CD4-positive, alpha-beta T cell treated with Interleukin-12 subunit alpha and Interleukin-12 subunit beta, for 1 hour (primary cell): ENCODE results near the gene UBE2N.
"Not testable (repeated sequence)": the region's sequence is repeated elsewhere in the genome, so short reads cannot be mapped to it uniquely, and the experiment has no call there.

Source experiments
- DNase-seq: peaks from one replicate; pipeline ENCODE4 v3.0.0-alpha.2; 2020

Gene UBE2N

DNA sequence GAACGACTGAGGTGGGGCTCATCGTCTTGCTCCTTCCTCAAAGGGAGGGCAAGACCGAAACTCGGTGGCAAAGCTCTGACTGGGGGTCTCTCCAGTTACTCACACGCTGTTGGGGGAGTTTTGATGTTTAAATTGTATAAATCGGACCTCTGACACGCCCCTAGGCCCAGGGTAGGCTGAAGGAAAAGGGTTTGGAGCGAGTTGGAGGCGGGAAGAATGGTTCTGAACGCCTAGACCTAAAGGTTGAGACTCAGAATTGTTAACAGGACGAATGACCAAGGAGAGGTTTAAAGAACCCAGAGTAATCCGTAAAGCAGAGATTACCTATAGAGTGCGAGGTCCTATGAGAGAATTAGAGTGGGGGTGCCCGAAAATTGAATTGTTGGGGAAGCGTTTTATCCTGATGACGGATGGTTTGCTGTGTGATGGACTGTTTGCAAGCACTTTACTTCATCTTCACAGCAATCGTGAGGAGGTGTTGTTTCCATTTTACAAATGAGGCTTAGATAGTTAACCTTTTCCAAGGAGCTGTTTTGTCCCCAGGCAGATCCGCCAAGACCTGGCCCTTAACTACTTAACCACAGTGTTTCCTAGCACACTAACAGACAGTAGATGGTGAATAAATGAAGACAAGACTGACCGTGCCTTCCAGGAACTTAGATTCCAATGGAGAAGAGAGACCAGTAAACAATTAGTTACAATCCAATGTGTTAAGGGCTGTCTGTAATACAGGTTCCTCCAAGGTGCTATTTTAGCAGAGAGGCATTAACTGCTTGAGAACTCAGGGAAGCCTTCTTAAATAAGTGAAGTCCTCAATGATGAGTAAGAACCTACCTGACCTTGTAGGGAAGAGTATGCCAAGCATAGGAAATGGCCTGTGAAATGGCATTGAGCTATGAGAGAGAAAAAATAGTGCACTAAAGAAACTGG, 929 bp upstream of the UBE2N start:
- DNase-seq = no peak

- peak; percentile 59 for DNase-seq
Measured at GRCh38 chr12:93441081-93441616, 598 bp downstream of the UBE2N start.

DNA sequence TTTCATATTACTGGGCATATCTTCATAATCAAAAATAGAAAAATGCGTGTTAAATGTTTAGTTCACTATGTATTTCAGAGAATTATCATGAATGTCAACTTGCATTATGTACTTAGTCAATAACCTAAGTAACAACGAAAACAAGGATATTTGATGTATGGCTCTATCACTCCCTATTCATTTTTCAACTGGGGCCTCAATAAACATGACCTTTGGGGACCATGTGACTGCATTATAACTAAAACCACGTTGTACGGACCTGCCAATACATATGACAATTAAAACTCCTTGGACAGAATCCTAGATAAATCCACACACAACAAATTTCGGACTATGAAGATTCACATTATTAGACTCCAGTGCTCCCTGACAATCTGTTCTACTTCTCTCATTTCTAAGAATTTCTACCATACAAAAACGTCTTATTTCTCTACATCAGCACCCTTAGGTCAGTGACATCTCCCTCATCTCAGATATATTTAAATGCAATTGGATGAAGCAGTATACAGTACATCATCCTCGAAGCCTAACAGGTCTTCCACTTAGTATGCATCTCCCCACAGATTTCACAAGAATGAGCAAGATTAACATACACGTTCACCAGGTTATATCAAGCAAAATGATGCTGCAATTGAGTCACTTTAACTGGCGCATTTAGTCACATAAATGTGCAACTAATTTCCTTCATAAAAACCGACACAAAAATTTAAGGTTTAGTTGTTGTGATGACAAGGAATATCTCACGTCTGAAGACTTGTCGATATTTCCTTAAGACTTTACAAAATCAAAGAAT, 1.5 kb downstream of the UBE2N start:
- DNase-seq = no peak

DNA sequence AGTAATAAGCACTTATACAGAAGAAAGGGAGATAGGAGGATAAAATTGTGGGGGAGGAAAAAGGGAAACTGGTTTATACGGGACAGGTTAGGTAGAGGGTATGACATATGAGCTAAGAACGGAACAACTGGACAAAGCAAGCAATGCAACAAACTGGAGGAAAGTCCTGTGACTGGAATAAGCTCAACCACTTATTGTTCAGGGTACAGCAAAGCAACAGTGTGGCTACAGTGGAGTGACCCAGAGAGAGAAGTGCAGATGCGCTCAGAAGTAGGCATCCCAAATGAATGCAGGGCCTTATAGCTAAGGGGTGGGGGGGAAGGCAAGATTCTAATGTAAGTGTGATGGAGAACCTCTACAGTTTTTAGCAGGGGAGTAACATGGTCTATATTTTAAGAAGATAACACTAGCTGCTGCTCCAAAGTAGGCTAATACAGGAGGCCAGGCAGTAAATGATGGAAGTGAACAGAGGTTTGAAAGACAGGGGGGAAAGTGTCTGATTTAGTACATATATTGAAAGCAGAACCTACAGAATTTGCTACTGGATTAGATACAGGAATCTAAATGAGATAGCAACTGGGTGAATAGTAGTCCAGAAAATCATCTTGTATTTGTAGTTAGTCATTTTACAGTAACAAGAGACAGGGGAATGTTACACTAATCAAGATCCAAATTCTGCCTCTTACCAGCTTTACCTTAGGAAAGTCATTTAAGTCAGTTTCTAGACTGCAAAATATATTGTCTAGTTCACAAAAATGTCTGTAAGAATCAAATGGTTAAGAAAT, 3.3 kb downstream of the UBE2N start:
- no peak for DNase-seq

DNA sequence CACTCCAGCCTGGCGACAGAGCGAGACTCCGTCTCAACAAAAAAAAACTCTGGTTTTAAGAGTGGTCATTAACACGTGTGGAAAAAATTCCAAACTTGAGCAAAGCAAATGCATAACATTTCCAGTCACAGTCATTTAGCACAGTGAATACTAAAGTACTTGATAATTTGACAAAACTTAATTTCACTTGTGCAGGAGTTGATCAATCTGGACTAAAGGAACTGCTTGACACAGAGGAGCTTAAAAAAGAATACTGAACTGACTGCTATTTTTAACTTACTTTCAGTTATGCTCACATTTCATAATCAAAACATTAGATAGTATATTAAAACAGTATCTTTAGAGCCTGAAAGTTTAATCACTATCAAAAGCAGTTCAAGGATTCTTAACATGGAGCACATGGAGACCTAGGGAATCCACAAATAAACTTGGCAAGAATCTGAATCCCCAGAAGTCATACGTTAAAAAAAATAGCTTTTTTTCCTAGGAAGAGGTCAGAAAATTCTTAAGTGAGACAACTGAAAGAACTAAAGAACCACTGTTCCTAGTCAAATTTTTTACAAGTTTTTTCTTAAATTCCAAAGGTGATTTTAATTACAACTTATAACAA, 7.4 kb downstream of the UBE2N start:
- no peak for DNase-seq

- not testable (repeated sequence) for DNase-seq
Measured at GRCh38 chr12:93432031-93432430, 9.7 kb downstream of the UBE2N start.

- DNase-seq = no peak
Measured at GRCh38 chr12:93430280-93430679, 11.5 kb downstream of the UBE2N start.

GRCh38 chr12:93429852-93430251, 11.9 kb downstream of the UBE2N start:
- DNase-seq = no peak

DNA sequence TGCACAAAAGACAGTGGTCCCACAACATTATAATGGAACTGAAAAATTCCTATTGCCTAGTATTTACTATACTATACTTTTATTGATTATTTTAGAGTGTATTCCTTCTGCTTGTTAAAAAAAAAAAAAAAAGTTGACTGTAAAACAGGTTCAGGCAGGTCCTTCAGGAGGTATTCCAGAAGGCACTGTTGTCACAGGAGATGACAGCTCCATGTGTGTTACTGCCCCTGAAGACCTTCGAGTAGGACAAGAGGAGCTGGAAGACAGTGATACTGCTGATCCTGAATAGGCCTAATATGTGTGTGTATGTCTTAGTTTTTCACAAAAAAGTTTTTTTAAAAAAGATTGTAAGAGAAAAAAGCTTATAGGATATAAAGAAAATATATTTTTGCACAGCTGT, 12.3 kb downstream of the UBE2N start:
- no peak for DNase-seq

GRCh38 chr12:93427779-93428564, 13.8 kb downstream of the UBE2N start:
- no peak for DNase-seq

- DNase-seq = no peak
Measured at GRCh38 chr12:93426412-93426805, 15.3 kb downstream of the UBE2N start.

- DNase-seq = no peak
Measured at GRCh38 chr12:93425736-93426411, 15.9 kb downstream of the UBE2N start.

DNA sequence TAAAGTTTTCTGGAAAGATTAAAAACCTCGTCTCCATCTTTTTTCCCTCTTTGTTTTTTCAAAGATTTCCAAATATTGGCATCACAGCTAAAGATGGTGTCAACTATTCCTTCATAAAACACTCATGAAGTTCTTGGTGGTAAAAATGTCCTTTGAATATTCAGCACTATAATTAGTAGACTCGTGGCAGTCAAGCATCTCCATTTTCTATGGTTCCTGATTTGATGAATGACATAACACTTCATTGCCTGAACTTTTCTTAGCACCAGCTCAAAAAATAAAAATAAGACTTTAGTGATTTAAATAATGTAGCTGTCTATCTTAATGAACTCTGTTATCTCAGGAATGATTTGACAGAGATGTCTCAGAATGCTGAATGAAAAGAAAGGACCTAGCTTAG, 19.7 kb downstream of the UBE2N start:
- no peak for DNase-seq

DNA sequence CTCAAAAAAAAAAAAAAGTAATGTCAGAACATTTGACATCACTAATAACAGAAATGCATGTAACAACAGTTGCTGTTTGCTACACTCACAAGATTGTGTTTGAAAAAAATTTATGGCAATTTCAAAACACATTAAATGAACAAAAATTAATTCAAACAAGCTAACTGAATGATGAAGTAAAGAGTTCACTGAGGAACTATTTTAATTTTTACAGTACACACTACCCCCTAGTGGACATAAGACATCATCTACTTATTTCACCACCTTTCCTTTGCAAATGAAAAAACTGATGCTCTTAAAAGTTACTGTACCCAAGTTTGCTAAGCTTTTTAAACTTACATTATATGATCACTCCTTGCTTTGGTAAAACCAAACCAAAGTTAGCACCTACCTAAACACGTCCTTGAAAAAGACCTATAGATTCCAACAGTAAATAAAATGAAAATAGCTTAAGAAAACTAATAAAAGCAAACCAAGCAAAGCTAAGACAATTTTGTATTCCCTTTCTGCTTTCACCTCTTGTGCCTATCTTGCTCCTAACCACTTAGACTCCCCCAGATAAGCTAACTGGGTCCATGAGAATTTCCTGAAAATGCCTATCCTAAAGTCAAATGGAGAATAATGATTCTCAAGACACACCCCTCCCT, 22.2 kb downstream of the UBE2N start:
- peak; percentile 56 for DNase-seq

GRCh38 chr12:93417967-93418480, 23.7 kb downstream of the UBE2N start:
- no peak for DNase-seq

DNA sequence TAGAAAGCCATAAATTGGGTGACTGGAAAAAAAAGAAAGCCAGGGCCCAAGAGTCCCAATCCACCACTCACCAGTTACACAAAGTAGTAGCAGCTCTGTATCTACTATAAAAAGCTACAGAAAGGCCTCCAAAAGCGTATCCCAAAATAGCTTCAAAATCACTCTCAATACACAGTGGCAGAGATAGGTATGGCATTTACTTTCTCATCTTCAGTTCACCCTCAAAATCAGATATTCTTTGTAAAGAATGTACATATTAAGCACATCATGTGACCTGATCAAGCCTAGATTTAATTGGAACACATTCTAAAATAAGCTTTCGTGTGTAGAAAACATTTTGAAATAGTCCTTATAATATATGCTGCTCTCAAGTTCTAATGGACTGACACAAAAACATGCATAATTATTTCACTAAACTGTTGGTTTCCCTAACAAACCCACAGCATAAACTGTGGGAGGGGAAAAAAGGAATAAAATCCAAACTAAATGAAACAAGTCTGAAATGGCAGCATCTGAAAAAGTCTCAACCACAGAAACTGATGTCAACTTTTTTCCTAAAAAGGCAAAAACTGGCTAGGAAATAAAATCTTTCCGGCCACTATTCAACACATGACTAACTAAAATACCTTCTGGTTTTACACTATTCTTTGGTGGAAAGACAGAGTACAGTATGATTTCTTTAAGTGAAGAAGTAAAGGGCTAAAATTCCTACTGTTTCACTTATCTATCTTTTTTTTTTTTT, 25.9 kb downstream of the UBE2N start:
- DNase-seq = no peak

- DNase-seq = no peak
Measured at GRCh38 chr12:93413064-93413463, 28.7 kb downstream of the UBE2N start.

DNA sequence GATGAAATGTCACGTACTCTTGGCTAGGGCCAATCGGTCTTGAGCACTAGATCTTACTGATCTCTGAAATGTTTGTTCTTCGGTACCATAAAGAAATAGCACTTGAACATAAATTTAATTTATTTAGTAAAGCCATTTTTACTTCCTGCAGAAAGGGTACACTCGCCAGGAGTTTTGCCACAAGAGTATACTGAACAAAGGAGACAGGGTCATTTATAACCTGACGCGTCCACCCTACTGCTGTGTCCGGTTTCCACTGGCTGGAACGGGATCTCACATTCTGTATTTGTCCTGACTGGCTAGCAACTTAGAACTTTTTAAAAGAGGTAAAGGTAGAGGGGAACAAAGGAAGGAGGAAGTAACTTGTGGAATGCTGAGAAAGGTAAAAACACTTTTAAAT, 29.4 kb downstream of the UBE2N start:
- not testable (repeated sequence) for DNase-seq

DNA sequence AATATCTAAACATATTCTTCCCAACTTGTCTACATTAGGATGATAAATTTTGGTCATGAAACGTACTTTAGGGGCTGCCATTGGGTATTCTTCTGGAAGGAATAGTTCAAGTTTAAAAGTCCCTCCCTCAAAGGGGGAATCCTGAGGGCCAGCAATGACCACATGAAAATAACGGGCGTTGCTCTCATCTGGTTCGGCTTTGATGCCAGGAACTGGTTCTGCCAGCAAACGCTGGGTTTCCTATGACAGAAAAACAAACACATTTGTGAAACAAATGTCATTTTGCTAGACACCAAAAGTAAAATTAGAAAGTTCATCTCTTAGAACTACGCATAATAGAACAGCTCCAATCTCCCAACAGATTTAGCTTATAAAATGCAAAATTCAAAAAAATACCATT, 30.7 kb downstream of the UBE2N start:
- DNase-seq = peak; percentile 24
